ENCODE data around the gene ASF1A. TPM values are rescaled to one million over a fixed set of nuclear protein-coding genes. Genes with fewer than 3 reads are reported as not detected.

ASF1A gene
- total RNA-seq, 1 experiment from 2014 or later: 30.4 TPM

DNA sequence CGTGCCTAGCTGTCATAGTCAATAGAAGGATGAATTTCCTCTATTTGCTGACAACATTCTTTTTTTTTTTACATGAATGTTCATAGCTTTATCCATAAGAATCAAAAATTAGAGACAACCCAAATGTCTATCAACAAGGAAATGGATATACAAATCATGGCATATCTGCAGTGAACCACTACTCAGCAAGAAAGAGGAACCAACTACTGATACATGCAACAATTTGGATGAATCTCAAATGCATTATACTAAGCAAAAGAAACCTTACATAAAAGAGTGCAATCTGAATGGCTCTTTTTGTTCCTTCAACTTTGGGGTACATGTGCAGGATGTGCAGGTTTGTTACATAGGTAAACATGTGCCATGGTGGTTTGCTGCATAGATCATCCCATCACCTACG is 58.7 kb downstream of the ASF1A start:
- ChIA-PET POLR2A (no interaction called here), CTCF (interaction anchor here (0.6 to 2.1 kb wide), 6 partner anchors 24 to 248 kb away, joined by 3 to 8 read pairs (median 4); no protein-coding TSS in a partner anchor)
- Mint-ChIP-seq H3K27me3 (ENCODE audit: insufficient read depth, unreplicated experiment) (no peaks in the 10 kb centered on the region), H3K36me3 (ENCODE audit: insufficient read depth, unreplicated experiment) (no peaks in the 10 kb centered on the region), H3K9me3 (ENCODE audit: unreplicated experiment) (no peaks in the 10 kb centered on the region), H3K4me3 (ENCODE audit: unreplicated experiment) (no peak overlapping the region), H3K4me1 (ENCODE audit: insufficient read depth, unreplicated experiment) (no peaks in the 10 kb centered on the region), H3K27ac (ENCODE audit: low read depth, unreplicated experiment) (no peak overlapping the region)
- TF ChIP-seq, protein P1, sequence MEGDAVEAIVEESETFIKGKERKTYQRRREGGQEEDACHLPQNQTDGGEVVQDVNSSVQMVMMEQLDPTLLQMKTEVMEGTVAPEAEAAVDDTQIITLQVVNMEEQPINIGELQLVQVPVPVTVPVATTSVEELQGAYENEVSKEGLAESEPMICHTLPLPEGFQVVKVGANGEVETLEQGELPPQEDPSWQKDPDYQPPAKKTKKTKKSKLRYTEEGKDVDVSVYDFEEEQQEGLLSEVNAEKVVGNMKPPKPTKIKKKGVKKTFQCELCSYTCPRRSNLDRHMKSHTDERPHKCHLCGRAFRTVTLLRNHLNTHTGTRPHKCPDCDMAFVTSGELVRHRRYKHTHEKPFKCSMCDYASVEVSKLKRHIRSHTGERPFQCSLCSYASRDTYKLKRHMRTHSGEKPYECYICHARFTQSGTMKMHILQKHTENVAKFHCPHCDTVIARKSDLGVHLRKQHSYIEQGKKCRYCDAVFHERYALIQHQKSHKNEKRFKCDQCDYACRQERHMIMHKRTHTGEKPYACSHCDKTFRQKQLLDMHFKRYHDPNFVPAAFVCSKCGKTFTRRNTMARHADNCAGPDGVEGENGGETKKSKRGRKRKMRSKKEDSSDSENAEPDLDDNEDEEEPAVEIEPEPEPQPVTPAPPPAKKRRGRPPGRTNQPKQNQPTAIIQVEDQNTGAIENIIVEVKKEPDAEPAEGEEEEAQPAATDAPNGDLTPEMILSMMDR (IDR thresholded peaks at IDR 0.05; ENCODE audit: unreplicated experiment): no peak
- no TSS peak for BruUV-seq (replicated peaks)
- intact Hi-C loops (cut with micrococcal nuclease): no loop called here
- no peak for DNase-seq (ENCODE audit: unreplicated experiment)

- ChIA-PET CTCF (interaction anchor here (1.4 to 2.1 kb wide), 2 partner anchors 157 to 162 kb away, joined by 6 to 8 read pairs; no protein-coding TSS in a partner anchor), POLR2A (no interaction called here)
- Mint-ChIP-seq H3K27me3 (ENCODE audit: insufficient read depth, unreplicated experiment) (no peaks in the 10 kb centered on the region), H3K4me3 (ENCODE audit: unreplicated experiment) (no peak overlapping the region), H3K9me3 (ENCODE audit: unreplicated experiment) (no peaks in the 10 kb centered on the region), H3K27ac (ENCODE audit: low read depth, unreplicated experiment) (no peak overlapping the region), H3K36me3 (ENCODE audit: insufficient read depth, unreplicated experiment) (no peaks in the 10 kb centered on the region), H3K4me1 (ENCODE audit: insufficient read depth, unreplicated experiment) (no peaks in the 10 kb centered on the region)
- intact Hi-C loops (cut with micrococcal nuclease): no loop called here
- DNase-seq (ENCODE audit: unreplicated experiment): no peak
- BruUV-seq (replicated peaks): no TSS peak
- TF ChIP-seq, protein P1 (IDR thresholded peaks at IDR 0.05; ENCODE audit: unreplicated experiment): no peak
These were observed 59.4 kb downstream of the ASF1A start for GRCh38 chr6:118953391-118953790.

Other genes starting within 250 kb of the ASF1A start
- gene CEP85L, start 242.6 kb upstream of the ASF1A start, total RNA-seq (2022): 8.4 and 10.0 TPM in 2 replicates
- 13.0 and 14.7 TPM in 2 replicates for gene MCM9, start 41.0 kb downstream of the ASF1A start, total RNA-seq (2022)
- gene FAM184A, start 184.5 kb downstream of the ASF1A start, total RNA-seq (2022): 1.3 and 2.2 TPM in 2 replicates